ENCODE measurements around the gene RBM39. TPM values are rescaled to one million over a fixed set of nuclear protein-coding genes. Genes with fewer than 3 reads are reported as not detected.

Gene RBM39
- total and polyA plus RNA-seq, 9 of the 15 experiments (the other 6 are each of a cell fraction or from before 2014, with no cell fraction given) = 143 to 319 (median 228) TPM

DNA sequence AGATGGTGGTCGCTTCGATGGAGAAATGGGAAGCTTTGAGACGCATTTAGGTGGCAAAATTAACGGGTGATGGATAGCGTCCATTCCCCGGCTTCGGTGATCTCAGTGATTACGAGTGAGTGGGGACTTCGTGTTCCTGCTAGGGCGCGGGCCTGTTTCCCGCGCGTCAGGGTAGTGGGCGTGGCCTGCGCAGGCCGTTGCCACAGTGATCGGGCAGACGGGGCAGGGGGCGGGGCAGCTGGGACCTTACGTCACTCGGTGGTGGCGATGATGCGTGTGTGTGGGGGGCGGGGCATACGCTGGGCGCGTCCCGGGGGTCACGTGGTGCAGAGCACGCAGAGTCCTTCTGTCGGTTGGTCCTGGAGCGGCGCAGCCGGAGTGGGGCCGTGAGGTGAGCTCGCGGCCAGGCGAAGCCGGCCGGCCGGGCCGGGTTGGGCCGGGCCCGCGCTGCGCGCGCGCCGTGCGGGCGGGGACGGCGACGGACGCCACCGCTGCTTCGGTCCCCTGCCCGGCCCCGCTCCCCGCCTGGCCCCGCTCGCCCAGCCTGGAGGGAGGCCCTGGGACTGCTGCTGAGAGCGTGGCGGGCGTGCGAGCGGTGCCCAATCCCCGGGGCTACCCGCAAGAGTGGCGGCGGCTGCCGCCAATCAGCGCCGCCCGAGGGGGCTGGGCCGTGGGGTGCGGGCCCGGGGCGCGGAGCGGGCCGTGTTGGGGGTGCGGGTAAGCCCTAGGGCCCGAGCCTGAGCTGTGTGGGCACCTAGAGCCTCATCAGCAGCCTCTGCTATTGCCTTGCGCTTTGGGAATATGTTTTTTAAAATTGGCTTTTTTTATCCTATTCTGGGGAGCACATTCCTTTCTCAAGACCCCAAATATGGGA lies 29.9 kb upstream of the RBM39 start, which contains the start of gene PHF20:
TSS of gene PHF20 (plus strand) at position 327 of the 874 bp plus-strand sequence. CDS start 29,508 bp downstream, outside the sequence.
- Histone ChIP-seq H4K20me1 (replicated peaks; ENCODE audit: control insufficient read depth, insufficient read depth, low read length) (peaks cover 5% of the 10 kb centered on the region), H3K36me3 (ENCODE audit: control insufficient read depth, insufficient read depth, low read length) (peaks cover 11% of the 10 kb centered on the region; the same call in 2 of the 3 replicates), H3K9ac (ENCODE audit: insufficient read depth in 1 of 2, low read depth in 2 of 2, low read length in 2 of 2) (peak within 1 kb of the TSS; percentile 86 to 92), H3K4me2 (ENCODE audit: insufficient read depth, low read length) (peak within 1 kb of the TSS; percentile 90), H3K4me1 (replicated peaks in 1 of 2; ENCODE audit: control insufficient read depth in 2 of 2, insufficient read depth in 2 of 2, low read length in 2 of 2) (peaks cover 26 to 46% of the 10 kb centered on the region in 2 experiments), H2AFZ (ENCODE audit: low read depth, low read length) (peak within 1 kb of the TSS; percentile 94), H3K79me2 (ENCODE audit: control insufficient read depth, insufficient read depth, low read length) (peaks cover 47% of the 10 kb centered on the region), H3K4me3 (peak within 1 kb of the TSS; percentile 70), H3K9me1 (ENCODE audit: control insufficient read depth, insufficient read depth, low read length) (no peaks in the 10 kb centered on the region), H3K27ac (ENCODE audit: extremely low read depth, low read depth, low read length) (peak within 1 kb of the TSS; percentile 86), H3K27me3 (ENCODE audit: control insufficient read depth in 2 of 2, insufficient read depth in 2 of 2, low read length in 2 of 2) (no peaks in the 10 kb centered on the region), H3K9me3 (replicated peaks; ENCODE audit: control insufficient read depth, insufficient read depth, low read depth, low read length) (no peaks in the 10 kb centered on the region)
- in situ Hi-C loops (cut with MboI) (no loop called here), intact Hi-C loops (cut with micrococcal nuclease) (loop anchor here (2.0 to 10.0 kb wide), 3 partner anchors 29 to 133 kb away; partner anchors contain the start of gene RBM39)
- 4% methylated on average over 47 of the region's 87 CpGs for WGBS (ENCODE audit: insufficient coverage, low coverage, missing lambda C conversion rate)
- DNase-seq (ENCODE audit: extremely low read depth in 1 of 4, low spot score in 3 of 4) (peak; percentile 97 to 98 (median 98)), ATAC-seq (peak; percentile 94), FAIRE-seq (peak; percentile 75)
- ChIA-PET POLR2A (interaction anchor here (0.7 to 3.3 kb wide), 15 partner anchors 9 to 182 kb away, joined by 3 to 46 read pairs (median 3); partner anchors contain the start of genes RBM39 and SCAND1), CTCF (ENCODE audit: low intra/inter-chr PET ratio) (no interaction called here)
- no TSS peak for BruUV-seq (replicated peaks)
- TF ChIP-seq THAP12 (CRISPR knock-in tag; IDR thresholded peaks at IDR 0.05) (no peak), GTF3C2 (IDR thresholded peaks at IDR 0.05; ENCODE audit: borderline replicate concordance, extremely low read depth, insufficient read length) (no peak), ZNF436 (CRISPR knock-in tag; IDR thresholded peaks at IDR 0.05) (no peak), ZSCAN29 (IDR thresholded peaks at IDR 0.05) (no peak), NKRF (IDR thresholded peaks at IDR 0.05; ENCODE audit: borderline replicate concordance) (no peak), ZC3H8 (IDR thresholded peaks at IDR 0.05) (no peak), RCOR1 (IDR thresholded peaks at IDR 0.05; ENCODE audit: borderline replicate concordance in 1 of 2, low read depth in 2 of 2, low read length in 2 of 2) (peak in 1 of 2 experiments; percentile 26; a peak in 1 of 4 replicates), PHB (CRISPR knock-in tag; IDR thresholded peaks at IDR 0.05) (no peak), ETV5 (CRISPR knock-in tag; IDR thresholded peaks at IDR 0.05; ENCODE audit: low read depth) (0 out of 2 replicates have a peak, but pooled peaks have one; percentile 45), MITF (IDR thresholded peaks at IDR 0.05) (0 out of 2 replicates have a peak, but pooled peaks have one; percentile 44), KLF1 (tag; IDR thresholded peaks at IDR 0.05) (0 out of 2 replicates have a peak, but pooled peaks have one; percentile 36)
